Body of pancreas (tissue), 4 donors: ENCODE data around the gene HSD11B2. TPM values are rescaled to one million over a fixed set of nuclear protein-coding genes. Genes with fewer than 3 reads are reported as not detected.

Source experiments
- ATAC-seq: fragments of 150-250 bp; one replicate; pipeline ENCODE4 v1.9.1; 2016
- DNase-seq, 4 donors: peaks; one replicate each; pipeline ENCODE4 v3.0.0-alpha.2; 2019
- H3K27ac ChIP-seq, 4 donors: fragments of 200-600 bp; sonication (generic); 1 replicate in 3 of 4; 2 replicates in 1 of 4; pipeline versions ENCODE4 v1.5.1 to v1.6.1; 2016 to 2019; ENCODE audit warnings: mild to moderate bottlenecking in 1 of 4, mixed read lengths in 1 of 4, moderate library complexity in 1 of 4
- H3K27me3 ChIP-seq, 2 donors: fragments of 200-600 bp; sonication (generic); one replicate each; pipeline ENCODE4 v1.6.0; 2016; ENCODE audit warnings: mild to moderate bottlenecking in 1 of 2
- H3K36me3 ChIP-seq, 2 donors: fragments of 200-600 bp; sonication (generic); replicated peaks in 1 of 2; 2 replicates each; pipeline ENCODE4 v1.5.1; 2016; ENCODE audit warnings: low read depth in 2 of 2; ENCODE audit not compliant: insufficient read depth in 1 of 2
- H3K4me1 ChIP-seq: fragments of 200-600 bp; sonication (generic); one replicate; pipeline ENCODE4 v1.6.0; 2016
- H3K4me3 ChIP-seq, 2 donors: fragments of 200-600 bp; sonication (generic); 1 replicate in 1 of 2; 2 replicates in 1 of 2; pipeline ENCODE4 v1.5.1; 2016 to 2019
- H3K9me3 ChIP-seq, 3 donors: fragments of 200-600 bp; sonication (generic); 1 replicate in 2 of 3; 2 replicates in 1 of 3; pipeline ENCODE4 v1.5.1; 2016
- CTCF ChIP-seq, 7 experiments: fragments of 450-650 bp in 4 of 7; fragments of 200-600 bp in 3 of 7; sonication (generic) in 3 of 7; IDR thresholded peaks; one replicate each; pipeline ENCODE4 v1.5.1; 2016 to 2019; ENCODE audit warnings: antibody characterized with exemption in 7 of 7
- POLR2A ChIP-seq, 3 donors: fragments of 450-650 bp; IDR thresholded peaks; one replicate each; pipeline ENCODE4 v1.6.1; 2016; ENCODE audit warnings: antibody characterized with exemption in 3 of 3, mild to moderate bottlenecking in 2 of 3
- WGBS, 2 donors: methylation state at CpG; one replicate each; pipeline ENCODE4 v1.1.5; 2017; 5-methylcytosine and 5-hydroxymethylcytosine counted together
- intact Hi-C: fragments of 100-400 bp; cut with DNase I; formaldehyde crosslinking; loops from one replicate; pipeline ENCODE4 v1.15.1; 2023
- small RNA-seq: library from RNA; depleted of rRNA; stranded (forward); fragments of <200 nt; gene quantifications from one replicate; pipeline ENCODE3, GENCODE V24; 2016
- total RNA-seq, 2 donors: library from RNA; depleted of rRNA; stranded (reverse); fragments of >200 nt; gene quantifications; one replicate each; pipeline ENCODE4 v1.1.0, GENCODE V29; 2016

HSD11B2 gene
- total RNA-seq, 2 donors from 2014 or later = 5.4 to 13.8 TPM

- intact Hi-C loops = no loop called here
- Histone ChIP-seq H3K27ac (no peak overlapping the region), H3K36me3 (no peaks in the 10 kb centered on the region), H3K4me1 (peaks cover 40% of the 10 kb centered on the region), H3K27me3 (no peaks in the 10 kb centered on the region), H3K9me3 (no peaks in the 10 kb centered on the region), H3K4me3 (no peak overlapping the region)
- 78 to 82% methylated on average over 10 to 12 of the region's 12 CpGs for WGBS, 2 donors
- TF ChIP-seq POLR2A (IDR thresholded peaks at IDR 0.05) = no peak
- TF ChIP-seq CTCF (IDR thresholded peaks at IDR 0.05) = no peak
- ATAC-seq = no peak
- no peak for DNase-seq
Observed at GRCh38 chr16:67483731-67484525, 53.0 kb downstream of the HSD11B2 start.

DNA sequence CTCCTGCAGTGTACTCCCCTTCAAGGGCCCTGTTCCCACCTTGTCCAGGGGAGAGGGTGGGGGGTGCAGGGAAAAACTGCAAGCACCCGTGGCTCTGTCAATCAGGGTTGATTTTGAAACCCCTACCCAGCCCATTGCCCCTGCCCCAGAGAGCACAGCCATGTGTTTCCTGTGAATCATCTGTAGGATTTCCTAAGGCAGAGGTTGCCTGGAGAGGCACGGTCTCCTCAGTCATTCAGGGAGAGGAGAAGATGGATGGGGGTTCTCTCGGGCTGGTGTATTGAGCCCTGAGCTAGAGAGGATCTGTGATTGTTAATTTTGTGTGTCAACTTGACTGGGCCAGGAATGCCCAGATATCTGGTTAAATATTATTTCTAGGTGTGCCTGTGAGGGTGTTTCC, 55.9 kb downstream of the HSD11B2 start:
- Histone ChIP-seq H3K4me3 (no peak overlapping the region), H3K9me3 (no peaks in the 10 kb centered on the region), H3K36me3 (no peaks in the 10 kb centered on the region), H3K27ac (no peak overlapping the region), H3K27me3 (no peaks in the 10 kb centered on the region), H3K4me1 (peaks cover 36% of the 10 kb centered on the region)
- intact Hi-C loops = no loop called here
- DNase-seq (no peak), ATAC-seq (no peak)
- TF ChIP-seq CTCF (IDR thresholded peaks at IDR 0.05) (no peak), POLR2A (IDR thresholded peaks at IDR 0.05) (no peak)
- WGBS, 2 donors = 73 to 77% methylated on average over 2 to 3 of the region's 3 CpGs

Small RNA genes lying within 50 kb of the gene (small RNA-seq; reads per million reads assigned to genes)
- gene RNU1-123P = not detected

Other genes with a start within 250 kb of the HSD11B2 start
- 10 to 100 TPM; 11.9 to 31.6 TPM for gene MATCAP1, start 247.2 kb upstream of the HSD11B2 start, total RNA-seq
- gene EXOC3L1, start 241.0 kb upstream of the HSD11B2 start, total RNA-seq = 1 to 10 TPM; 1.8 to 2.0 TPM
- 10 to 100 TPM; 51.9 to 88.7 TPM for gene E2F4, start 239.0 kb upstream of the HSD11B2 start, total RNA-seq
- 10 to 100 TPM; 24.1 to 40.5 TPM for gene ELMO3, start 232.0 kb upstream of the HSD11B2 start, total RNA-seq
- gene TMEM208, start 204.0 kb upstream of the HSD11B2 start, total RNA-seq = 10 to 100 TPM; 35.8 to 48.1 TPM
- 10 to 100 TPM; 12.2 to 26.4 TPM for gene FHOD1, start 183.6 kb upstream of the HSD11B2 start, total RNA-seq
- gene SLC9A5, start 182.1 kb upstream of the HSD11B2 start, total RNA-seq = under 1 TPM; 0.26 to 0.33 TPM
- 10 to 100 TPM; 21.8 to 29.6 TPM for gene PLEKHG4, start 151.6 kb upstream of the HSD11B2 start, total RNA-seq
- under 1 TPM in 1 of 2 donors, not detected in 1; under 0.01 TPM for gene KCTD19, start 104.4 kb upstream of the HSD11B2 start, total RNA-seq
- gene LRRC36, start 104.3 kb upstream of the HSD11B2 start, total RNA-seq = 1 to 10 TPM; 1.6 to 7.0 TPM
- gene TPPP3, start 37.6 kb upstream of the HSD11B2 start, total RNA-seq = 10 to 100 TPM; 11.2 to 30.0 TPM
- gene ZDHHC1, start 14.6 kb upstream of the HSD11B2 start, total RNA-seq = 10 to 100 TPM; 13.0 to 57.0 TPM
- 100 to 1,000 TPM in 1 of 2 donors, 10 to 100 TPM in 1; 53.7 to 102 TPM for gene ATP6V0D1, start 50.0 kb downstream of the HSD11B2 start, total RNA-seq
- gene AGRP, start 52.4 kb downstream of the HSD11B2 start, total RNA-seq = not detected
- 10 to 100 TPM; 37.9 to 62.6 TPM for gene RIPOR1, start 97.7 kb downstream of the HSD11B2 start, total RNA-seq
- gene CTCF, start 131.4 kb downstream of the HSD11B2 start, total RNA-seq = 10 to 100 TPM; 24.4 to 33.0 TPM
- gene CARMIL2, start 214.0 kb downstream of the HSD11B2 start, total RNA-seq = 1 to 10 TPM in 1 of 2 donors, under 1 TPM in 1; 0.52 to 2.3 TPM
- 10 to 100 TPM; 11.4 to 33.6 TPM for gene ACD, start 229.1 kb downstream of the HSD11B2 start, total RNA-seq
- gene PARD6A, start 229.8 kb downstream of the HSD11B2 start, total RNA-seq = 10 to 100 TPM; 21.1 to 22.8 TPM
- gene ENKD1, start 235.6 kb downstream of the HSD11B2 start, total RNA-seq = 10 to 100 TPM; 68.0 to 91.0 TPM
- gene C16orf86, start 235.7 kb downstream of the HSD11B2 start, total RNA-seq = 1 to 10 TPM; 7.5 to 9.6 TPM